Prostate gland (tissue), 2 donors: ENCODE data around the gene SNX4.

ENCODE experiments used
- POLR2A ChIP-seq: fragments of 450-650 bp; IDR thresholded peaks from one replicate; pipeline ENCODE4 v1.6.1; 2016; ENCODE audit warnings: antibody characterized with exemption, mild to moderate bottlenecking
- POLR2AphosphoS5 ChIP-seq: sonication (generic); formaldehyde crosslinking; IDR thresholded peaks from one replicate; pipeline ENCODE4 v1.6.1; 2017; ENCODE audit warnings: antibody characterized with exemption
- TF ChIP-seq, protein P1 (sequence below), 4 experiments: fragments of 200-600 bp in 2 of 4; fragments of 450-650 bp in 2 of 4; sonication (generic) in 2 of 4; IDR thresholded peaks; 1 replicate in 3 of 4; 2 replicates in 1 of 4; pipeline ENCODE4 v1.5.1; 2016 to 2019; ENCODE audit warnings: antibody characterized with exemption in 4 of 4, mild to moderate bottlenecking in 2 of 4, moderate library complexity in 2 of 4

DNA sequence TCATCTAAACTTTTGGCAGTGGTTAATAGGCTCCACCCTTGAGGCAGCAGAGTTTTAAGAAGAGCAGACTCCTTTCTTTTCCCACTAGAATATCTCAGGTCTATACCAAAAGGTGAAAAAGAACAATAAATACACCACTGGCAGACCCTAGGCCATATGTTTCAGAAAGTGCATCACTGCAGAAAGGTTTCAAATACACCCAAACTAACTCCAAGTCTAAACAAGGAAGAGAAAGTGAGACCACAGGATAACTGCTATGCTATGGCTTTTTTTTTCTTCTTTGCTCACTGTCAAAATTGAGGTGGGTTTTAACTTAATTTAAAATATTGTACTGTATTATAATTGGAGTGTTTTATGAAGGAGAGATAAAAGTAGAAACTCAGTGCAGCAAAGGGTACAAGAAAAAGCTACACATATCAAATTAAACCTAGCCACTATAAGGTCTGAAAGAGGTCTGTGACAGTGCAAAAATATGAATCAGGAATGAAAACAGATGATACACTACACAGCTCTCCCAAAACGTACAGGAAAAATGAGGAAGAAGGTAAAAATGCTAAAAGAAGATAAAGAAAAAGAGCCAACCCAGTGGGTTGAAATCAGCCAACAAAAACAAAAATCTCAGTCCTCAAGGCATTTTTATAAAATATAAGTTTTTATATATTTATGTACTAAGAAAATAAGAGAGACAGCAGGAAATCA is 8.4 kb downstream of the SNX4 start:
- TF ChIP-seq POLR2AphosphoS5 (no peak), POLR2A (no peak)
- TF ChIP-seq, protein P1, sequence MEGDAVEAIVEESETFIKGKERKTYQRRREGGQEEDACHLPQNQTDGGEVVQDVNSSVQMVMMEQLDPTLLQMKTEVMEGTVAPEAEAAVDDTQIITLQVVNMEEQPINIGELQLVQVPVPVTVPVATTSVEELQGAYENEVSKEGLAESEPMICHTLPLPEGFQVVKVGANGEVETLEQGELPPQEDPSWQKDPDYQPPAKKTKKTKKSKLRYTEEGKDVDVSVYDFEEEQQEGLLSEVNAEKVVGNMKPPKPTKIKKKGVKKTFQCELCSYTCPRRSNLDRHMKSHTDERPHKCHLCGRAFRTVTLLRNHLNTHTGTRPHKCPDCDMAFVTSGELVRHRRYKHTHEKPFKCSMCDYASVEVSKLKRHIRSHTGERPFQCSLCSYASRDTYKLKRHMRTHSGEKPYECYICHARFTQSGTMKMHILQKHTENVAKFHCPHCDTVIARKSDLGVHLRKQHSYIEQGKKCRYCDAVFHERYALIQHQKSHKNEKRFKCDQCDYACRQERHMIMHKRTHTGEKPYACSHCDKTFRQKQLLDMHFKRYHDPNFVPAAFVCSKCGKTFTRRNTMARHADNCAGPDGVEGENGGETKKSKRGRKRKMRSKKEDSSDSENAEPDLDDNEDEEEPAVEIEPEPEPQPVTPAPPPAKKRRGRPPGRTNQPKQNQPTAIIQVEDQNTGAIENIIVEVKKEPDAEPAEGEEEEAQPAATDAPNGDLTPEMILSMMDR (IDR thresholded peaks at IDR 0.05), result no peak
